Heart left ventricle (tissue), 13 donors: ENCODE results near the gene SPTLC3.

Experiments used
- POLR2A ChIP-seq, 2 donors: fragments of 450-650 bp; IDR thresholded peaks; one replicate each; pipeline ENCODE4 v1.6.1; 2017; ENCODE audit warnings: antibody characterized with exemption in 2 of 2, mild to moderate bottlenecking in 2 of 2, moderate library complexity in 2 of 2
- TF ChIP-seq, protein P1 (sequence below), 12 donors: fragments of 200-600 bp; sonication (generic) in 4 of 12; IDR thresholded peaks; one replicate each; pipeline versions ENCODE4 v1.5.0 to v1.8.0; 2018 to 2022; ENCODE audit warnings: antibody characterized with exemption in 12 of 12, mild to moderate bottlenecking in 5 of 12
- donor health status: ischemic (EF 13 %, LVEDD 7.1; RV severe dilation, severe dysfunction).
- donor health status: DM: no; HTN: yes; CAD: no.
- donor health status: DM: no; HTN: no; CAD: no.
- donor health status: ischemic (EF 25% LVEDD 6.9; RV normal size, moderate dysfunction).
- donor health status: ischemic (EF 25% LVEDD 5.7; RV mildly dilated, moderate dysfunction).
- donor health status: ischemic (EF 35%, LVEDD 5.7; RV mildly dilated, moderate dysfunction).
- donor health status: nonischemic (EF 11% LVEDD 7.7; RV severe dilation, severe dysfunction).
- donor health status: DM: yes; HTN: yes; CAD: no.
- donor health status: PGD.
- donor health status: ischemic (EF 29% LVEDD 5.4; RV normal size, mild dysfunction).
- donor health status: nonischemic (EF 23%, LVEDD 6.1; RV moderate dilation, normal function).

DNA sequence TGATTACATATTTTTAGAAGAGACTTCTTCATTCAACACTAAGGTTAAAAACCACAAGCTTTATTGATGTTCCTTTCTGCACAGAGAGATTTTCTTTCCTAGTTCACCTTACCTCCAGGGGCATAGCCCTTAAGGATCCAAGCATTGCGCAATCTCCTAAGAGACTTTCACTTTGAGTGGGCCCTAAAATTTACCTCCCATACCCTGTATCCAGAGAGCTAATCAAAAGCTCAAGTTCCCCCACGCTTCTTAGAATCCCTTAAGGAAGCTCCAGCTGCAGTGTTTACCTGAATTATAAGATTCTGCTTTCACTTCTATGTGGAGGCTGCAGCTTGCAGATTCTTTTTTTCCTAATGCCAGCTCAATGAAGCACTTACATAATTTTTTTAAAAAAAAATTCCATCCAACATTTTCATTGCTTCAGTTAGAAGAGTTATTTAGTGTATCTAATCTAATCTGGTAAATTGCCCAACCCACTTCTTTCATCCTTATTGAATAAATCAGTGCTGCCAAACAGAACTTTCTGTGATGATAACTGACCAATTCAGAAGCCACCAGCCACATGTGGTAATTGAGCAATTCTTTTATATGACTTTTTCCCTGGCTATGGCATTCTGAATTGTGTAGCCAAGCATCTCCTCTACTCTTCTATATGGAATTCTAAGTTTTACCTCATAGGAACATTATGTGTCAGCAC is 24.6 kb upstream of the SPTLC3 start:
- TF ChIP-seq POLR2A (IDR thresholded peaks at IDR 0.05) = no peak
- TF ChIP-seq, protein P1, sequence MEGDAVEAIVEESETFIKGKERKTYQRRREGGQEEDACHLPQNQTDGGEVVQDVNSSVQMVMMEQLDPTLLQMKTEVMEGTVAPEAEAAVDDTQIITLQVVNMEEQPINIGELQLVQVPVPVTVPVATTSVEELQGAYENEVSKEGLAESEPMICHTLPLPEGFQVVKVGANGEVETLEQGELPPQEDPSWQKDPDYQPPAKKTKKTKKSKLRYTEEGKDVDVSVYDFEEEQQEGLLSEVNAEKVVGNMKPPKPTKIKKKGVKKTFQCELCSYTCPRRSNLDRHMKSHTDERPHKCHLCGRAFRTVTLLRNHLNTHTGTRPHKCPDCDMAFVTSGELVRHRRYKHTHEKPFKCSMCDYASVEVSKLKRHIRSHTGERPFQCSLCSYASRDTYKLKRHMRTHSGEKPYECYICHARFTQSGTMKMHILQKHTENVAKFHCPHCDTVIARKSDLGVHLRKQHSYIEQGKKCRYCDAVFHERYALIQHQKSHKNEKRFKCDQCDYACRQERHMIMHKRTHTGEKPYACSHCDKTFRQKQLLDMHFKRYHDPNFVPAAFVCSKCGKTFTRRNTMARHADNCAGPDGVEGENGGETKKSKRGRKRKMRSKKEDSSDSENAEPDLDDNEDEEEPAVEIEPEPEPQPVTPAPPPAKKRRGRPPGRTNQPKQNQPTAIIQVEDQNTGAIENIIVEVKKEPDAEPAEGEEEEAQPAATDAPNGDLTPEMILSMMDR (IDR thresholded peaks at IDR 0.05) = no peak
